ENCODE measurements around the gene TMEM88. TPM values are rescaled to one million over a fixed set of nuclear protein-coding genes. Genes with fewer than 3 reads are reported as not detected.
"Not testable (repeated sequence)": the region's sequence is repeated elsewhere in the genome, so short reads cannot be mapped to it uniquely, and the experiment has no call there.

The TMEM88 gene
- total and polyA plus RNA-seq, 5 experiments from 2014 or later, result 6.9 to 7.2 TPM; not detected in 3

DNA sequence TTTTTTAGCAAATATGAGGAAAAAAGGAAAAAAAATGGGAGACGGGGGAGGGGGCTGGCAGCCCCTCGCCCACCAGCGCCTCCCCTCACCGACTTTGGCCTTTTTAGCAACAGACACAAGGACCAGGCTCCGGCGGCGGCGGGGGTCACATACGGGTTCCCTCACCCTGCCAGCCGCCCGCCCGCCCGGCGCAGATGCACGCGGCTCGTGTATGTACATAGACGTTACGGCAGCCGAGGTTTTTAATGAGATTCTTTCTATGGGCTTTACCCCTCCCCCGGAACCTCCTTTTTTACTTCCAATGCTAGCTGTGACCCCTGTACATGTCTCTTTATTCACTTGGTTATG is 1.2 kb upstream of the TMEM88 start:
- peaks cover 0 to 21% (median 1%) of the 10 kb centered on the region in 3 donors for H3K36me3 Mint-ChIP-seq
- no peaks in the 10 kb centered on the region for H3K9me3 Mint-ChIP-seq
- POLR2A ChIA-PET, result interaction anchor here (0.9 to 5.8 kb wide), 4 partner anchors 9 to 20 kb away, joined by 6 to 96 read pairs (median 6); partner anchors contain the start of gene KDM6B
- peak overlapping the region in 2 of 10 donors; percentile 18 to 53 for H3K4me3 Mint-ChIP-seq
- no peaks in the 10 kb centered on the region for H3K27me3 Mint-ChIP-seq
- peaks cover 16 to 25% (median 21%) of the 10 kb centered on the region in 4 donors for H3K4me1 Mint-ChIP-seq
- ATAC-seq (no peak), DNase-seq (peak in 1 of 10 donors; percentile 14)
- H3K27ac Mint-ChIP-seq, result peak overlapping the region in 5 of 10 donors; percentile 34 to 69 (median 47)

DNA sequence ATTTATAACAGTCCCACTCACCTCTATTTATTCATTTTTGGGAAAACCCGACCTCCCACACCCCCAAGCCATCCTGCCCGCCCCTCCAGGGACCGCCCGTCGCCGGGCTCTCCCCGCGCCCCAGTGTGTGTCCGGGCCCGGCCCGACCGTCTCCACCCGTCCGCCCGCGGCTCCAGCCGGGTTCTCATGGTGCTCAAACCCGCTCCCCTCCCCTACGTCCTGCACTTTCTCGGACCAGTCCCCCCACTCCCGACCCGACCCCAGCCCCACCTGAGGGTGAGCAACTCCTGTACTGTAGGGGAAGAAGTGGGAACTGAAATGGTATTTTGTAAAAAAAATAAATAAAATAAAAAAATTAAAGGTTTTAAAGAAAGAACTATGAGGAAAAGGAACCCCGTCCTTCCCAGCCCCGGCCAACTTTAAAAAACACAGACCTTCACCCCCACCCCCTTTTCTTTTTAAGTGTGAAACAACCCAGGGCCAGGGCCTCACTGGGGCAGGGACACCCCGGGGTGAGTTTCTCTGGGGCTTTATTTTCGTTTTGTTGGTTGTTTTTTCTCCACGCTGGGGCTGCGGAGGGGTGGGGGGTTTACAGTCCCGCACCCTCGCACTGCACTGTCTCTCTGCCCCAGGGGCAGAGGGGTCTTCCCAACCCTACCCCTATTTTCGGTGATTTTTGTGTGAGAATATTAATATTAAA is 638 bp upstream of the TMEM88 start:
- Mint-ChIP-seq H3K4me1 (peaks cover 16 to 27% (median 21%) of the 10 kb centered on the region in 4 donors), H3K27me3 (no peaks in the 10 kb centered on the region), H3K36me3 (peaks cover 0 to 18% (median 1%) of the 10 kb centered on the region in 3 donors), H3K9me3 (no peaks in the 10 kb centered on the region), H3K27ac (peak overlapping the region in 4 of 10 donors; percentile 32 to 67 (median 39)), H3K4me3 (peak overlapping the region in 1 of 10 donors; percentile 53)
- no peak for DNase-seq
- no peak for ATAC-seq
- POLR2A ChIA-PET, result interaction anchor here (1.2 to 5.8 kb wide), 4 partner anchors 9 to 20 kb away, joined by 6 to 96 read pairs (median 30); partner anchors contain the start of gene KDM6B

DNA sequence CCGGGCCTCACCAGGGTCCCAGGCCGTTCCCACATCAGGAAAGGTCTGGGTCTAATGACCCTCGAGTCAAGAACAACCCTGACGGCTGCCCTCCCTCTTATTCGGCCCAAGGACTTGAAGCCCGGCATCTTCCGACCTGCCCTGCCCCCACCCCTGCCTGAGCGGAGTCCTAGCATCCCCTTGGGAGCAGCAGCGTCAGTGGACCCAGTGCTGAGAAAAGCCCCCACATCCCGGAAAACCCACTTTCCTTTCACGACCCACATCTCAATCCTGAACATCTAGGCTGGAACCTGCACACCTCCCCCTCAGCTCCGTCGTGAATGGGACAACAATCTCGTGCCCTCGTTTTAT is 769 bp downstream of the TMEM88 start:
- DNase-seq (peak in 1 of 10 donors; percentile 65), ATAC-seq (no peak)
- H3K4me3 Mint-ChIP-seq, result peak overlapping the region in 5 of 10 donors; percentile 22 to 84 (median 28)
- peaks cover 0 to 14% (median 0%) of the 10 kb centered on the region in 3 donors for H3K36me3 Mint-ChIP-seq
- POLR2A ChIA-PET, result interaction anchor here (0.6 to 3.6 kb wide), 12 partner anchors 9 to 337 kb away, joined by 3 to 103 read pairs (median 3); partner anchors contain the start of genes CHD3, CNTROB, HES7 and KDM6B
- no peaks in the 10 kb centered on the region for H3K9me3 Mint-ChIP-seq
- H3K27ac Mint-ChIP-seq, result peak overlapping the region in 1 of 10 donors; percentile 60
- peaks cover 15 to 26% (median 21%) of the 10 kb centered on the region in 4 donors for H3K4me1 Mint-ChIP-seq
- no peaks in the 10 kb centered on the region for H3K27me3 Mint-ChIP-seq

DNA sequence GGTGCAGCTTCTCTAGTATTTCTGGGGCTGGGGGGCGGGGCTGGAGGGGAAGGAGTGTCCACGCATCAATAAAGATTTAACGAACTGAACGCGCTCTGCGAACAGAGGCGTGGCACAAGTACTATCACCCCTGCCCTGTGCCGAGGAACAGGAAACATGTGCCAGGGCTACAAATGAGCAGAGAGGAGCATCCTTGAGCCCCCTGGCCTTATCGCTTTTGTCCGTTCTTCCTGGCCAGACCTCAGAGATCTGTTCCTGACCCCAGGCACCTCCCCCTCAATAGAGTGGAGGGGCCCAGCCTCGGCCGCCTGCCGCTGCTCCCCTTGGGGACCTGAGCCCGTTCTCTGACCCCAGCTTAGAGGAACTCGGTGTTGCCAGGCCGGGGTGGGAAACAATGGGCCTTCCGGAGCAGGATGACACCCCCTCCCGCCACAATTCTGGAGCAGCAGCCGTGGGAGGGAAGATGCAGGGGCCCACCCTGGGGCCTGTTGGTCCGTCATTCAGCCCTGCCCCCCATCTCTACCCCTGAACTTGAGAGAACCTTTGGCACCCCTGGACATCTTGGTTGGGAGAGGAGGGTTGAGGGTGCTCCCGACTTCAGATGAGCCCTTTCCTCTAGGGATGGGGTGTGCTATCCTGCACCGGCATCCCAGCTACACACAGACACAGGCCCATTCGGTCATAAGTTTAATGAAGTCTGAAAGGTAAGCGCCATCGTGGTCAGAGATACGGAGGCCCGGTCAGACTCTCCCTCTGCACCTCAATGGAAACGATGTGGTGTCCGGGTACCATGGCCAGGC is 1.3 kb downstream of the TMEM88 start:
- peaks cover 9 to 21% (median 17%) of the 10 kb centered on the region in 4 donors for H3K4me1 Mint-ChIP-seq

DNA sequence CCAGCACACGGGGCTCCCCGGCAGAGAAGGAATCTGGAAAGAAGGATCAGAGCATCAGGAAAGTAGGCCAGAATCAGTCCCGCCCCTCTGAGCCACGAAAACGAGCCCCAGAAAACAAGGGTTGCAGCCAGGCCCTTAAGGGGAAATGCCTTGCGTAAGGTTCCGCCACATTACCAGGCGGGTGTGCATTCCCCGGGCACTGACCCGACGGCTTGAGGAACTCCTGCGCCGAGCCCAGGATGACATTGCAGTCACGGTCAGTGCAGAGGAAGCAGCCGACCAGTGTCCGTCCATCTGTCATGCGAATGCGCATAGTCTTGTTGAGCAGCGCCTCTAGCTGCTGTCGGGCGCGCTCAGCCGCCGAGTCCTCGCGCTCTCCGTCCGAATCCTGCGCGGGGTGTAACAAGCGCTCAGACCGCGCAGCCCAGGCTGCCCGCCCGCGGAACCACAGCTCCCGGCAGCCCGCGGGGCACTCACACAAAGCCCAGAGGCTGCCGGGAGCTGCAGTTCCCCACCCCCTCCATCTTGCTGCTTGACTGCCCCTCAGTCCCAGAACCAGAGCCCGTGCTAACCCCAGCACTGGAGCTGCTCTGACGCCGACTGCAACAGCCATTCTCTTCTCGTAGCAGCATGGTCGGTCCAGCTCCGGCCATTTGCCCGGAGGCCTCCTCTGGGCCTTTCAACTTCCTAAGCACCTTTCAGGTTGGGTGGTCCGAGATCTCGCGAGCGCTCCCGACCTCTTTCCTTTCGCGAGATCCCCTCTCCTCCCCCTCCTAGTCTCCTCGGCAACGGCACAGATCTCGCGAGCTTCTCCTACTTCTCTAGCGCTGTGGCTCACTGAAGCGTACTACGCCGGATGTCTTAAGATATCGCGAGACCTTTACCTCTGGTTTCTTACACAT is 2.2 kb downstream of the TMEM88 start, which contains the start of gene NAA38:
NAA38 (minus strand) TSS at position 749 of the 902 bp plus-strand sequence; CDS start at position 653, 96 bp downstream.
- Mint-ChIP-seq H3K4me3 (no peak within 1 kb of the TSS), H3K9me3 (no peaks in the 10 kb centered on the region), H3K27ac (no peak within 1 kb of the TSS), H3K4me1 (peaks cover under 1 to 18% (median 12%) of the 10 kb centered on the region in 4 donors), H3K27me3 (no peaks in the 10 kb centered on the region), H3K36me3 (peaks cover 0 to 19% (median 0%) of the 10 kb centered on the region in 3 donors)
- peak; percentile 80 to 100 (median 96) for DNase-seq
- ATAC-seq, result peak; percentile 78 to 91
- POLR2A ChIA-PET, result interaction anchor here (0.6 to 3.6 kb wide), 28 partner anchors 11 to 438 kb away, joined by 3 to 103 read pairs (median 4); partner anchors contain the start of genes CHD3, CNTROB, KDM6B and MPDU1

More for the DNA sequence above, 1.3 kb downstream of the TMEM88 start:
- no peaks in the 10 kb centered on the region for H3K27me3 Mint-ChIP-seq
- peak overlapping the region in 1 of 10 donors; percentile 60 for H3K27ac Mint-ChIP-seq
- ATAC-seq (no peak), DNase-seq (peak in 2 of 10 donors; percentile 28 to 63)
- H3K4me3 Mint-ChIP-seq, result no peak overlapping the region
- POLR2A ChIA-PET, result interaction anchor here (0.6 to 3.6 kb wide), 27 partner anchors 8 to 372 kb away, joined by 3 to 103 read pairs (median 4); partner anchors contain the start of genes CHD3, CNTROB, HES7 and KDM6B
- H3K36me3 Mint-ChIP-seq, result peaks cover 0 to 14% (median 0%) of the 10 kb centered on the region in 3 donors
- H3K9me3 Mint-ChIP-seq, result no peaks in the 10 kb centered on the region

DNA sequence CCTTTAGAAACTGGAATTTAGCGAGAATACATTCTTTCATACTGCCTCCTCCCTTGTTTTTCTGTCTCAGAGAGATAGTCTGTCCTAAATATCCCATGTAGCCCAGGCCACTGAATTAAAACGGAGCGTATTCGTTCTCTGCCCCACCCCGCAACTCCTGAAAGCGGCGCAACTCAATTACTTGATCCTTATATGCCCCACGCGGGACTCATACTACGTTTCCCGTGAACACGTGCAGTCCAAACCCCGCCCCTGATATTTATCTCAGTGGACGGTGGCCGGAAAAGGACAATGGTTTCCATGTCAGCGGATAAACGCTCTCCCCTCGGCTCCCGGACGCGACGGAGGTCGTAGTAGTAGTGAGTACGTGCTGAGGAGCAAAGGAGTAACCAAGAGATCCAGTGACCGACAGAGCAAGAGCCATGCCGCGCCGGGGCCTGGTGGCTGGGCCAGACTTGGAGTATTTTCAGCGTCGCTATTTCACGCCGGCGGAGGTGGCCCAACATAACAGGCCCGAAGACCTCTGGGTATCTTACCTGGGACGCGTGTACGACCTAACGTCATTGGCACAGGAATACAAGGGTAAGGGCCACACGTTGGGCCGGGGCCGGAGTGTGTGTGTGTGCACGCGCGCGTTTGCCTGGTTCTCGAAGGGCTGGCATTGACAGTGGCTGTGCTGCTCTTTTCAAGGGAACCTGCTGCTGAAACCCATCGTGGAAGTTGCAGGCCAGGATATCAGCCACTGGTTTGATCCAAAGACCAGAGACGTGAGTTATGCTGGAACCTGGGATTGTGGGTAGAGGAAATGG is 3.1 kb downstream of the TMEM88 start, which contains the start of gene CYB5D1:
CYB5D1 (plus strand) TSS at position 291 of the 809 bp plus-strand sequence; CDS start at position 423, 132 bp downstream.
- peak; percentile 50 to 63 for ATAC-seq
- Mint-ChIP-seq H3K4me1 (peaks cover 5 to 20% (median 13%) of the 10 kb centered on the region in 4 donors), H3K27me3 (no peaks in the 10 kb centered on the region), H3K36me3 (peaks cover 0 to 20% (median 0%) of the 10 kb centered on the region in 3 donors), H3K27ac (peak within 1 kb of the TSS in 3 of 10 donors; percentile 71 to 88 (median 74)), H3K4me3 (no peak within 1 kb of the TSS), H3K9me3 (no peaks in the 10 kb centered on the region)
- POLR2A ChIA-PET, result interaction anchor here (0.8 to 3.6 kb wide), 26 partner anchors 11 to 437 kb away, joined by 3 to 103 read pairs (median 4); partner anchors contain the start of genes CHD3, CNTROB, KDM6B and MPDU1
- peak; percentile 68 to 97 (median 90) for DNase-seq

DNA sequence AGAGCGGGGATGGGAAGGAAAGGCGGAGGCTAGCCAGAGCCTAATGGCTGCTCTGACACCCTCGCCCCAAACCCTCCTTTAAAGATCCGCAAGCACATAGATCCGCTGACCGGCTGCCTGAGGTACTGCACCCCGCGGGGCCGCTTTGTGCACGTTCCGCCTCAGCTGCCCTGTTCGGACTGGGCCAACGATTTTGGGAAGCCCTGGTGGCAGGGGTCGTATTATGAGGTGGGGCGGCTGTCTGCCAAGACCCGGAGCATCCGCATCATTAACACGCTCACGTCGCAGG is 3.6 kb downstream of the TMEM88 start:
- H3K36me3 Mint-ChIP-seq, result peaks cover 0 to 20% (median 0%) of the 10 kb centered on the region in 3 donors
- ATAC-seq (no peak), DNase-seq (peak in 3 of 10 donors; percentile 4 to 67 (median 21))
- peak overlapping the region in 2 of 10 donors; percentile 71 to 74 for H3K27ac Mint-ChIP-seq
- POLR2A ChIA-PET, result interaction anchor here (1.3 to 3.7 kb wide), 4 partner anchors 23 to 73 kb away, joined by 4 to 11 read pairs (median 8); partner anchors contain the start of genes CNTROB, KDM6B and TRAPPC1
- H3K4me3 Mint-ChIP-seq, result no peak overlapping the region
- H3K4me1 Mint-ChIP-seq, result peaks cover 8 to 21% (median 13%) of the 10 kb centered on the region in 4 donors
- H3K9me3 Mint-ChIP-seq, result no peaks in the 10 kb centered on the region
- no peaks in the 10 kb centered on the region for H3K27me3 Mint-ChIP-seq

DNA sequence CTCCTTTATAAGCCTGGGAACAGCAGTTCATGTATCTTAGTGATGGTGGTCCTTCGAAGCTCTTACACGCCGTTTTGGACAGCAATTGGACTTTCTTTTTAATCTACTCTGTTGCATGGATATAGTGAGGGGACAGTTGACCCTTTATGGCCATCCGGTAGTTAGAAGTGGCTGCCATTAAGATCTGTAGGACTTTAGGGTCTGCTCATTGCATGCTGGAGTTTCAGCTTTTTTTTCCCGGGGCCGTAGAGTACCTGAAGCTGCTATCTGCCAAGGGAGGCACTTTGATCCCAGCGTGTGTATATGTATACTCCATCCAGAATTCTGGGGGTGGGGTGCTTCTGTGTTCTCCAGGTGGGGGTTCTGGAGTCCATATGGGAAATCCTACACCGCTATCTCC is 4.2 kb downstream of the TMEM88 start:
- Mint-ChIP-seq H3K9me3 (no peaks in the 10 kb centered on the region), H3K4me1 (peaks cover 6 to 21% (median 13%) of the 10 kb centered on the region in 4 donors), H3K36me3 (peaks cover 0 to 19% (median 0%) of the 10 kb centered on the region in 3 donors), H3K27ac (peak overlapping the region in 3 of 10 donors; percentile 71 to 88 (median 74)), H3K27me3 (no peaks in the 10 kb centered on the region), H3K4me3 (peak overlapping the region in 1 of 10 donors; percentile 38)
- no peak for ATAC-seq
- no peak for DNase-seq
- POLR2A ChIA-PET, result interaction anchor here (1.3 to 5.0 kb wide), 5 partner anchors 24 to 130 kb away, joined by 4 to 20 read pairs (median 8); partner anchors contain the start of genes CNTROB, KDM6B and TRAPPC1

DNA sequence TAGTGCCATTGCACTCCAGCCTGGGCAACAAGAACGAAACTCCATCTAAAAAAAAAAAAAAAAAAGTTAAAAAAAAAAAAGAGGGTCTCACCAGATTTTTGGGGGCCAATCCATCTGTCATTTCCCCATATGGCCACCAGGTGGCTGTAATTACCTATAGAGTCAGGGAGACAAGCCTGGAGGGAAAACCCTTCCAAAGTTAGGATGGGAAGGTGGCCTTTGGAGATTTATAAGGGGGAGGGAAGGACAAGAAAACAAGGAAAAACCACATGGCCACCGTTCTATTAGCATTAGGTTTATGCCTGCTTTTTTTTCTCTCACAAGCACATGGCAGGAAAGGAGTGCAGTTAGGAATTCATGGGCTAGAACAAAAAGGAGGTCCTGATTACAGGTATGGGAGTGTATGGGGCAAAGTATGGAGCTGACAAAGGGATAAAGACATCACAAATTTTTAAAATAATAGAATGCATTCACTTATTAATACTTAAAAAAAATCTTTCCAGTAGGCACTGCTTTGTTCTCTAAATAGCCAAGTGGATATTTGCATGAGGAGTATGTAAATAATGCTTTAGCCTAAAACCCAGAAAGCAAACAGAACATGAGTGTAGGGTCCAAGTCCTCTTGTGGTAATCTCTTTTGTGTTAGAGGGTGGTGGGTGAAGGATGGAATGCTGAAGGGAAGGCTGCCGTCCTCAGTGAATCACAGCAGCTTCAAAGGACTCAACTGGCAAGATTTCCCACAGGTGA is 8.0 kb downstream of the TMEM88 start:
- Mint-ChIP-seq H3K4me1 (peaks cover 23 to 39% (median 25%) of the 10 kb centered on the region in 4 donors), H3K27ac (peak overlapping the region in 4 of 10 donors; percentile 2 to 65 (median 2)), H3K4me3 (no peak overlapping the region), H3K27me3 (no peaks in the 10 kb centered on the region), H3K9me3 (no peaks in the 10 kb centered on the region), H3K36me3 (peaks cover 0 to 19% (median 0%) of the 10 kb centered on the region in 3 donors)
- POLR2A ChIA-PET, result interaction anchor here (0.7 to 5.0 kb wide), 8 partner anchors 8 to 127 kb away, joined by 3 to 20 read pairs (median 5); partner anchors contain the start of gene RNF227
- no peak for ATAC-seq
- peak in 9 of 10 donors; percentile 42 to 84 (median 64) for DNase-seq

DNA sequence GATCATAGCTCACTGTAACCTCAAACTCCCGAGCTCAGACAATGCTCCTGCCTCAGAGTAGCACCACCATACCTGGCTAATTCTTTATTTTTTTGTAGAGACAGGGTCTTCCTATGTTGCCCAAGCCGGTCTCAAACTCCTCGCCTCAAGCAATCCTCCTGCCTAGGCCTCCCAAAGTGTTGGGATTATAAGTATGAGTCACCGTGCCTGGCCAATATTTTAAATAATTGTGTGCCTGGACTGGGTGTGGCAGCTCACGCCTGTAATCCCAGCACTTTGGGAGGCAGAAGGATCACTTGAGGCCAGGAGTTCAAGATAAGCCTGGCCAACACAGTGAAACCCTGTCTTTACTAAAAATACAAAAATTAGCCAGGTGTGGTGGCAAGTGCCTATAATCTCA is 9.5 kb downstream of the TMEM88 start:
- POLR2A ChIA-PET, result interaction anchor here (0.6 to 2.0 kb wide), 5 partner anchors 9 to 51 kb away, joined by 3 to 7 read pairs (median 3); partner anchors contain the start of gene RNF227
- H3K9me3 Mint-ChIP-seq, H3K4me3 Mint-ChIP-seq, DNase-seq, ATAC-seq, H3K27me3 Mint-ChIP-seq: not testable (repeated sequence)
- Mint-ChIP-seq H3K36me3 (peaks cover 0 to 19% (median 0%) of the 10 kb centered on the region in 3 donors), H3K27ac (peak overlapping the region in 1 of 10 donors; percentile 6), H3K4me1 (peaks cover 33 to 47% (median 38%) of the 10 kb centered on the region in 4 donors)

Measured in naive thymus-derived CD8-positive, alpha-beta T cell (primary cell).